IPS-18a (cell line): ENCODE measurements around the gene ANKS1B.
"Not testable (repeated sequence)": the region's sequence is repeated elsewhere in the genome, so short reads cannot be mapped to it uniquely, and the experiment has no call there.

Experiments used
- H3K27ac ChIP-seq: one replicate; pipeline ENCODE4 v1.5.1; 2013; ENCODE audit warnings: low read length
- H3K27me3 ChIP-seq: one replicate; pipeline ENCODE4 v1.6.1; 2013; ENCODE audit warnings: mild to moderate bottlenecking, low read length; ENCODE audit not compliant: control insufficient read depth, insufficient read depth
- H3K36me3 ChIP-seq: one replicate; pipeline ENCODE4 v1.6.1; 2013; ENCODE audit warnings: low read depth, low read length; ENCODE audit not compliant: control insufficient read depth
- H3K4me1 ChIP-seq: one replicate; pipeline ENCODE4 v1.6.1; 2013; ENCODE audit warnings: low read depth, low read length; ENCODE audit not compliant: control insufficient read depth
- H3K4me3 ChIP-seq: one replicate; pipeline ENCODE4 v1.5.1; 2013; ENCODE audit warnings: low read length
- H3K9ac ChIP-seq: one replicate; pipeline ENCODE4 v1.6.1; 2013; ENCODE audit warnings: mild to moderate bottlenecking, low read length, moderate library complexity
- H3K9me3 ChIP-seq: one replicate; pipeline ENCODE4 v1.6.1; 2013; ENCODE audit warnings: low read depth, low read length; ENCODE audit not compliant: control insufficient read depth

The ANKS1B gene

DNA sequence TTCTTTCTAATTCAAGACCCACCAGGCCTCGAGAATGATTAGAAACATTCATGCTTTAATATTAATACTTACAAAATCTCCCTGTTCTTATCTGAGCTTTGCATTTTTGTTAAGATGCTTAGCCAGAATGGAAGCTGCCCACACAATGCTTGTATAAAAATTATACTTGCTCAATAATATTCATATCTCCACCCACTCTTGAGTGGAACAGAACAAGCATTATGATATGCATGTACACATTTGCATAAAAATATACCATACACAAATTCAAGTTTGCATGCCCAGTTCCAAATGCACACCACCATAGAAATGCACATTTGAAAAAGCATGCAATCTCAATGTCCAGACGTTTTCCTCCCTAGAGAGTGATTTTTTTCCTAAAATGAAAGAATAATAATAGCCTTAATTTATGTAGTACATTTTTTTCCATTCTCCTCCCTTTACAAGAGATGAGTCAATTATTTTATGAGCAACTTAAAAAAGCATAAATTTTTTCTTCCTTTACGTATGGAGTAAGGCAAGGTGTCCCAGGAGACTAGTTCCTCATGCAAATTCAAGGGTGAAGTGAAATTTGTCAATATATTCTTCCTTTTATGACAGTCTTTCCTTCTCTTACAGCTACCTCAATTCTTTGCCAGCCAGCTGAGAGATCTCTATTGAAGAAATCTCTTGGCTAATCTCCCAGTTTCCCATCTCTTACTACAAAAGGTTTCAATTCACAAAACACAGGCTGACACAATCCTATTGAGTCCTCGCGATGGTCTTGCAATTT lies 650.3 kb downstream of the ANKS1B start:
- Histone ChIP-seq H3K27me3 (no peaks in the 10 kb centered on the region), H3K27ac (no peak overlapping the region), H3K36me3 (no peaks in the 10 kb centered on the region)

GRCh38 chr12:99332936-99333591 lies 651.7 kb downstream of the ANKS1B start:
- no peaks in the 10 kb centered on the region for H3K4me1 ChIP-seq
- H3K36me3 ChIP-seq = no peaks in the 10 kb centered on the region
- H3K27me3 ChIP-seq = no peaks in the 10 kb centered on the region
- no peaks in the 10 kb centered on the region for H3K9me3 ChIP-seq
- H3K9ac ChIP-seq = no peak overlapping the region
- H3K4me3 ChIP-seq = no peak overlapping the region
- no peak overlapping the region for H3K27ac ChIP-seq

More for the DNA sequence above, 650.3 kb downstream of the ANKS1B start:
- Histone ChIP-seq H3K9ac (no peak overlapping the region), H3K9me3 (no peaks in the 10 kb centered on the region), H3K4me3 (no peak overlapping the region), H3K4me1 (no peaks in the 10 kb centered on the region)

- no peak overlapping the region for H3K9ac ChIP-seq
- H3K36me3 ChIP-seq = no peaks in the 10 kb centered on the region
- no peak overlapping the region for H3K27ac ChIP-seq
- no peaks in the 10 kb centered on the region for H3K27me3 ChIP-seq
- H3K9me3 ChIP-seq = no peaks in the 10 kb centered on the region
- H3K4me1 ChIP-seq = no peaks in the 10 kb centered on the region
- H3K4me3 ChIP-seq = no peak overlapping the region
These were observed 654.5 kb downstream of the ANKS1B start for GRCh38 chr12:99330216-99330615.

GRCh38 chr12:99321210-99321609 lies 663.5 kb downstream of the ANKS1B start:
- not testable (repeated sequence) for H3K36me3 ChIP-seq, H3K4me1 ChIP-seq, H3K27me3 ChIP-seq, H3K9me3 ChIP-seq, H3K27ac ChIP-seq, H3K4me3 ChIP-seq, H3K9ac ChIP-seq

GRCh38 chr12:99311373-99311772 lies 673.4 kb downstream of the ANKS1B start:
- Histone ChIP-seq H3K4me3 (no peak overlapping the region), H3K27me3 (no peaks in the 10 kb centered on the region), H3K9ac (no peak overlapping the region), H3K9me3 (no peaks in the 10 kb centered on the region), H3K27ac (no peak overlapping the region), H3K4me1 (no peaks in the 10 kb centered on the region), H3K36me3 (no peaks in the 10 kb centered on the region)

DNA sequence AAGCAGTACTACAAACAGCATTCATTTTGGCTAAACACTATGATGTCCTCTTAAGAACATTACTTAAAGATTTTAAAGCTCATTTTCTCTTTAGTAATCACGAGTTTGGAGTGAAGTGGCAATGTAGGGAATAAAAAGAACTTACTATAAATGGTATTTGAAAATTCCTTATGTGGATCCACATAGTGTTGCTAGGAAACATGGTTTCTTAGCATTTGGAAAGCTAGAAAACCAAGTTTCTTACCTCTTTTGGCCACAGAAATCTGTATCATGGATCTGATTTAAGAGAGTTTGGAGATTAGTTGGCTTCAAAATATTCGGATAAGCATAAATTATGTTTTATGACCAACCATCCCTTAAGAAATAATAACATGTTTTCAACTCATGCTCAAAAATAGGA lies 674.9 kb downstream of the ANKS1B start:
- H3K9ac ChIP-seq = no peak overlapping the region
- no peaks in the 10 kb centered on the region for H3K36me3 ChIP-seq
- H3K4me1 ChIP-seq = no peaks in the 10 kb centered on the region
- no peak overlapping the region for H3K27ac ChIP-seq
- H3K27me3 ChIP-seq = no peaks in the 10 kb centered on the region
- no peak overlapping the region for H3K4me3 ChIP-seq
- H3K9me3 ChIP-seq = no peaks in the 10 kb centered on the region

GRCh38 chr12:99302874-99303273 lies 681.9 kb downstream of the ANKS1B start:
- no peaks in the 10 kb centered on the region for H3K4me1 ChIP-seq
- H3K4me3 ChIP-seq = no peak overlapping the region
- no peak overlapping the region for H3K27ac ChIP-seq
- no peaks in the 10 kb centered on the region for H3K36me3 ChIP-seq
- no peak overlapping the region for H3K9ac ChIP-seq
- H3K9me3 ChIP-seq = no peaks in the 10 kb centered on the region
- no peaks in the 10 kb centered on the region for H3K27me3 ChIP-seq

- no peaks in the 10 kb centered on the region for H3K27me3 ChIP-seq
These were observed 697.6 kb downstream of the ANKS1B start for GRCh38 chr12:99287136-99287535.

GRCh38 chr12:99284161-99284560 lies 700.6 kb downstream of the ANKS1B start:
- no peak overlapping the region for H3K4me3 ChIP-seq
- H3K9me3 ChIP-seq = no peaks in the 10 kb centered on the region
- H3K27me3 ChIP-seq = no peaks in the 10 kb centered on the region
- no peaks in the 10 kb centered on the region for H3K36me3 ChIP-seq
- H3K4me1 ChIP-seq = no peaks in the 10 kb centered on the region
- no peak overlapping the region for H3K27ac ChIP-seq
- H3K9ac ChIP-seq = no peak overlapping the region

More at GRCh38 chr12:99287136-99287535, 697.6 kb downstream of the ANKS1B start:
- Histone ChIP-seq H3K4me1 (no peaks in the 10 kb centered on the region), H3K9ac (no peak overlapping the region), H3K4me3 (no peak overlapping the region), H3K36me3 (no peaks in the 10 kb centered on the region), H3K9me3 (no peaks in the 10 kb centered on the region), H3K27ac (no peak overlapping the region)

DNA sequence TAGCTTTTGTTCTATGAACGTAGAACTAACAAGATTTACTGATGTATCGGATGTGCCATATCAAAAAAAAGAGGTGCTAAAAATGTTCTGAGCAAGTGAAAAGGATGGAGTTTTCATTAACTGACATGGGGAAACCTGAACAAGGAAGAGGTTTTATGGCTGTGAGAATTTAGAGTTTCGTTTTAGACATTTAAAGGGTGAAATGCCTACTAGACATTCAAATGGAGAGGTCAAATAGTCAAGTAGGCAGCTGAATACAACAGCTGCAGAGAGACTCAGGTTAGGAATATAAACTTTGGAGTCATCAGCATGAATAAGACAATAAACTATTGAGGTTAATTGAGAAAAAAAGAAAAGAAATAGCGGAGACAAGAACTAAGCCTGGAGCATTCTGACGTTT lies 702.1 kb downstream of the ANKS1B start:
- Histone ChIP-seq H3K27me3 (no peaks in the 10 kb centered on the region), H3K4me1 (no peaks in the 10 kb centered on the region), H3K9ac (no peak overlapping the region), H3K27ac (no peak overlapping the region), H3K36me3 (no peaks in the 10 kb centered on the region), H3K9me3 (no peaks in the 10 kb centered on the region), H3K4me3 (no peak overlapping the region)

- H3K4me3 ChIP-seq = no peak overlapping the region
- no peak overlapping the region for H3K9ac ChIP-seq
- H3K27me3 ChIP-seq = no peaks in the 10 kb centered on the region
- no peaks in the 10 kb centered on the region for H3K4me1 ChIP-seq
- H3K9me3 ChIP-seq = no peaks in the 10 kb centered on the region
- no peak overlapping the region for H3K27ac ChIP-seq
- no peaks in the 10 kb centered on the region for H3K36me3 ChIP-seq
These were observed 702.6 kb downstream of the ANKS1B start for GRCh38 chr12:99282086-99282485.

- H3K4me3 ChIP-seq = no peak overlapping the region
- no peaks in the 10 kb centered on the region for H3K4me1 ChIP-seq
- H3K9ac ChIP-seq = no peak overlapping the region
- no peaks in the 10 kb centered on the region for H3K9me3 ChIP-seq
- H3K36me3 ChIP-seq = no peaks in the 10 kb centered on the region
- H3K27ac ChIP-seq = no peak overlapping the region
- H3K27me3 ChIP-seq = no peaks in the 10 kb centered on the region
These were observed 703.5 kb downstream of the ANKS1B start for GRCh38 chr12:99281277-99281676.
